ENCODE results near the gene NOS3.

NOS3 gene

DNA sequence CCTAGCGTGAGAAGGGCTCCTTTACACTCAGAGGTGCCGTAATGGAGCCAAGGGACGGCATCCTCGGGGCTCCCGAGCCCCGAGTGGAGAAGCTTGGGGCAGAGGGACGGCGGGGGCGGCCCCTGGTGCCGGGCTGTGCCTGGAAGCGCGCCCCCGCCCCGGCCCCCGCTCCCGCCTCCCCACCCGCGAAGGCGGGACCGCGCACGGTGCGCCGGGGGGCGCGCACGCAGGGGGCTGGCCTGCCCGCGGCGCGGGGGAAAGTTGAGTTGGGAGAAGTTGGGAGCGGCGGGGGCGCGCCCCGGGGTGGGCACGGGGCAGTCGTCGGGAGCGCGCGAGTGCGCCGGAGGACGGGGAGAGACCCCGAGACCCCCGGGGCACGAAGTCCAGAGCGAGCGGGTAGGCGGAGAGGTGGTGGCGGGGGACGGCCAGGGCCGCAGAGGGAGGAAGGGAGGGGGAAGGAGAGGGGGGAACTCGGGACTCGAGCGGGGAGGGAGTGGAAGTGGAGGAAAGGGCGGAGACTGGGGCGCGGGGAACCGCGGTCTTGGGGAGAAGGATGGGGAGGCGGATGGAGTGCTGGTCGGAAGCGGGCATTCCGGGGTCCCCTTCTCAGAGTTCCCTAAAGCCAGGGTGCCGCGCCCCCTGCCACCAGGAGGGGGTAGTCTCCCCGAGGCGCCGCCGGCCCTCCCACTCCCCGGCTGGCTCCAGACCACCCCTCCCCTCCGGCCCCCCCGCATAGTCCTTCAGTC lies 68.7 kb downstream of the NOS3 start, which contains the start of gene SLC4A2:
TSS of gene SLC4A2 (plus strand) at position 223 of the 746 bp plus-strand sequence. CDS start 2,399 bp downstream, outside the sequence.
- DNase-seq (ENCODE audit: low read depth), result no peak

DNA sequence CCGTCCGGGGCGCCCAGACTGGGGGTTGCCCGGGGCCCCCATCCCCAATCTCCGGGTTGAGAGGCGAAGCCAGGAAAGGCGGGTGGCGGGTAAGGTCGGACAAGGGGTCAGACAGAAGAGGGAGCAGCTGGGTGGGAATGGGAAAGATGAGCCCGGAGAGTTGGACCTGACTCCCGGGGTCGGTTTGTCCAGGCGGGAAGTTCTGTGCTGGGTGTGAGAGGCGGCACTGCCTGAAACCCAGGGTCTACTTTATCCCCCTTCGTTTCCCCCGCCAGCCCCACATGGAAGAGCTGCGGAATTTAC lies 69.2 kb downstream of the NOS3 start:
- no peak for DNase-seq (ENCODE audit: low read depth)

DNA sequence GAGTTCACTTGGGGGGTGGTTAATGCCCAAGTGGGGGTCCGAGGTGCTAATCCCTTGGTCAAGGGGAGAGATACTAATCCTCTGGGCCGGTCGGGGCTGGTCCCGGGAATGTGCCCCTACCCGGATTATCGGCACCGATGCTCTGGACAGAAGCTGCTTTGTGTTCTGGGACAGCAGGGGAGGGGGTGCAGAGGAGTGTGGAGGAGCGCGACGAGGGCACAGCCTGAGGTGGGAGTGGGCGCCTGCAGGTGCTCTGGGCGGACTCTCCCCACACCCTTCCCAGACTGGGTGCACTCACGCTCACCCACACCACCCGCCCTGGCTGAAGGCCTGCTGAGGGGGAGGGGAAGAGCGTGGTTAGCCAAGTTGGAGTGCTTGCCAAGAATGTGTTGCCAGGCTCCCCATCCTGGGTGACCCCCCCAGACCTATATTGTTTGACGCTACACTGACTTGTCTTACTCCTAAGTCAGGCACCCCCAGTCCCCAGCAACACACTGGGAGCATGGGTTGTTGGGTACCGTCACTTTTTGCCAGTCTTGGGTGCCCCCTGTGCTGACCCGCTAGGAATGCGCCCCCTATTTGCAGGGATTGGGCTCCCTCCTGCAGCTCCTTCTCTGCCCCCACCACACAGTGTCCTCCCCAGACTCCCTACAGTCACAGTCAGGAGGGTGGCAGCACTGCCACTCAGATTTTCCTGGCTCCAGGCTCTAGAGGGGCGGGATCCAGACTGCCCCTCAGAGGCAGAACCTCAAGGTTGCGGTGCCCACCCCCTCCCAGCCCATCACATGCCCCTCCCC lies 69.8 kb downstream of the NOS3 start:
- no peak for DNase-seq (ENCODE audit: low read depth)

GRCh38 chr7:151061213-151062110 lies 70.6 kb downstream of the NOS3 start:
- DNase-seq (ENCODE audit: low read depth), result no peak

- no peak for DNase-seq (ENCODE audit: low read depth)
Measured at GRCh38 chr7:151062111-151062398, 71.2 kb downstream of the NOS3 start.

GRCh38 chr7:151062399-151063211 lies 71.8 kb downstream of the NOS3 start:
- DNase-seq (ENCODE audit: low read depth), result no peak

DNA sequence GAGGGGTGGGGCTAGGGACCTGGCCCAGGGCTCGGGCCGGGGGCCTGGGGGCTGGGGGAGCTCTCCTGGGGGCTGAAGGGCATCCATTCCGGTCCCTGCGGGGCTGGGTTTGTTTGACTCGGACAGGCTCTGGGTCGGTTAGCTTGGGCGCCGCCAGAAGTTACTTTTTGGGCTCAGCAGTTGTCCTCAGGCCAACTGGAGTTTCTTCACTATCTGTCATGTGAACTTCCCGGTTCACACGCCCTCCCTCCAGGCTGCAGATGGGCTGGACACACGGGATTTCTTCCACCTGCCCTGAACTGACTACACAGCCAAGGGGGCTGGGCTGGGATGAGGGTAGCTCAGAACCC lies 72.4 kb downstream of the NOS3 start:
- DNase-seq (ENCODE audit: low read depth), result no peak
